Tibial artery (tissue), 4 donors: ENCODE results near the gene RREB1.

Source experiments
- DNase-seq, 2 donors: peaks; one replicate each; pipeline ENCODE4 v3.0.0-alpha.2; 2019
- H3K27ac ChIP-seq, 2 donors: fragments of 200-600 bp; sonication (generic) in 1 of 2; 1 replicate in 1 of 2; 2 replicates in 1 of 2; pipeline ENCODE4 v1.5.1; 2018 to 2019; ENCODE audit warnings: mild to moderate bottlenecking in 1 of 2
- H3K27me3 ChIP-seq, 2 donors: fragments of 200-600 bp; sonication (generic) in 1 of 2; one replicate each; pipeline versions ENCODE4 v1.5.1 to v1.6.0; 2016 to 2019
- H3K36me3 ChIP-seq, 3 donors: fragments of 200-600 bp; sonication (generic) in 2 of 3; one replicate each; pipeline ENCODE4 v1.5.1; 2016 to 2019; ENCODE audit warnings: mild to moderate bottlenecking in 2 of 3
- H3K4me1 ChIP-seq, 4 donors: fragments of 200-600 bp; sonication (generic) in 2 of 4; 1 replicate in 3 of 4; 2 replicates in 1 of 4; pipeline ENCODE4 v1.5.1; 2016 to 2019
- H3K4me3 ChIP-seq, 2 donors: fragments of 200-600 bp; sonication (generic) in 1 of 2; 1 replicate in 1 of 2; 2 replicates in 1 of 2; pipeline ENCODE4 v1.5.1; 2018 to 2019; ENCODE audit warnings: mild to moderate bottlenecking in 2 of 2
- H3K9me3 ChIP-seq, 3 donors: fragments of 200-600 bp; sonication (generic) in 1 of 3; one replicate each; pipeline ENCODE4 v1.5.1; 2016 to 2019
- intact Hi-C: fragments of 100-400 bp; cut with DNase I; formaldehyde crosslinking; loops from one replicate; pipeline ENCODE4 v1.15.0; 2023; ENCODE audit warnings: low total_unique reads
- TF ChIP-seq, protein P1 (sequence below), 2 experiments: fragments of 200-600 bp in 1 of 2; fragments of 450-650 bp in 1 of 2; IDR thresholded peaks; one replicate each; pipeline ENCODE4 v1.5.1; 2017 to 2019; ENCODE audit warnings: antibody characterized with exemption in 2 of 2, mild to moderate bottlenecking in 1 of 2, moderate library complexity in 1 of 2

RREB1 gene

DNA sequence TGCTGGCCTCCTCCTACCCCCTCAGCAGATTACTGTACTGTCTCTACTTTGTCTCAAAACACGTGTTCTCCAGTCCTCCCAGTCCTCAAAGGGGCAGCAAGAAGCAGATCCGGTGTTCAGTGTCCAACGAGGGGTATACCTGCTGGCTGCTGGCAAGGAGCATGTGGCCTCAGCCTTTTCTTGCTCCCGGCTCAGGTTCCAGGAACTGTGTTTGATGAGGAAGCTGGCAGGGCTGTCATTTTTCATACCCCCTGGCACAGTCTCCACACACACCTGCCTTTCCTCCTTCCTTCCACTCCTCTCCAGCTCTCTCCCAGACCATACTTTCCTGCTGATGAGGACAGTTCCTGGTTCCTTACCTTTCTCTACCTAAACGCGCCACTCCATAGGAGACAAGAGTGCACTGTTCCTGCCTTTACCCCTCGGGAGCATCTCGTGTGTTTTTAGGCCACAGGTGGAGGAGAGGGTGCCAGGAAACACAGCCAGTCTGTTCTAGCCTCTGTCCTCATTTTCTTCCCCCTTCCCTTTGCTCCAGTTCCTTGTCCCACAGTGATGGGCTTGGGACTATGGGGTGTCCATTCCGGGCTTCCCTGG, 128.0 kb downstream of the RREB1 start:
- no peaks in the 10 kb centered on the region for H3K27me3 ChIP-seq
- peaks cover 0 to 24% (median 0%) of the 10 kb centered on the region in 4 donors for H3K4me1 ChIP-seq
- TF ChIP-seq, protein P1, sequence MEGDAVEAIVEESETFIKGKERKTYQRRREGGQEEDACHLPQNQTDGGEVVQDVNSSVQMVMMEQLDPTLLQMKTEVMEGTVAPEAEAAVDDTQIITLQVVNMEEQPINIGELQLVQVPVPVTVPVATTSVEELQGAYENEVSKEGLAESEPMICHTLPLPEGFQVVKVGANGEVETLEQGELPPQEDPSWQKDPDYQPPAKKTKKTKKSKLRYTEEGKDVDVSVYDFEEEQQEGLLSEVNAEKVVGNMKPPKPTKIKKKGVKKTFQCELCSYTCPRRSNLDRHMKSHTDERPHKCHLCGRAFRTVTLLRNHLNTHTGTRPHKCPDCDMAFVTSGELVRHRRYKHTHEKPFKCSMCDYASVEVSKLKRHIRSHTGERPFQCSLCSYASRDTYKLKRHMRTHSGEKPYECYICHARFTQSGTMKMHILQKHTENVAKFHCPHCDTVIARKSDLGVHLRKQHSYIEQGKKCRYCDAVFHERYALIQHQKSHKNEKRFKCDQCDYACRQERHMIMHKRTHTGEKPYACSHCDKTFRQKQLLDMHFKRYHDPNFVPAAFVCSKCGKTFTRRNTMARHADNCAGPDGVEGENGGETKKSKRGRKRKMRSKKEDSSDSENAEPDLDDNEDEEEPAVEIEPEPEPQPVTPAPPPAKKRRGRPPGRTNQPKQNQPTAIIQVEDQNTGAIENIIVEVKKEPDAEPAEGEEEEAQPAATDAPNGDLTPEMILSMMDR (IDR thresholded peaks at IDR 0.05) = no peak
- DNase-seq = no peak
- H3K36me3 ChIP-seq = peaks cover 21 to 58% (median 38%) of the 10 kb centered on the region in 3 donors
- no peak overlapping the region for H3K4me3 ChIP-seq
- no peaks in the 10 kb centered on the region for H3K9me3 ChIP-seq
- H3K27ac ChIP-seq = no peak overlapping the region
- intact Hi-C loops = loop anchor here (5.0 to 10.0 kb wide), 2 partner anchors 121 to 559 kb away; no protein-coding TSS in a partner anchor

DNA sequence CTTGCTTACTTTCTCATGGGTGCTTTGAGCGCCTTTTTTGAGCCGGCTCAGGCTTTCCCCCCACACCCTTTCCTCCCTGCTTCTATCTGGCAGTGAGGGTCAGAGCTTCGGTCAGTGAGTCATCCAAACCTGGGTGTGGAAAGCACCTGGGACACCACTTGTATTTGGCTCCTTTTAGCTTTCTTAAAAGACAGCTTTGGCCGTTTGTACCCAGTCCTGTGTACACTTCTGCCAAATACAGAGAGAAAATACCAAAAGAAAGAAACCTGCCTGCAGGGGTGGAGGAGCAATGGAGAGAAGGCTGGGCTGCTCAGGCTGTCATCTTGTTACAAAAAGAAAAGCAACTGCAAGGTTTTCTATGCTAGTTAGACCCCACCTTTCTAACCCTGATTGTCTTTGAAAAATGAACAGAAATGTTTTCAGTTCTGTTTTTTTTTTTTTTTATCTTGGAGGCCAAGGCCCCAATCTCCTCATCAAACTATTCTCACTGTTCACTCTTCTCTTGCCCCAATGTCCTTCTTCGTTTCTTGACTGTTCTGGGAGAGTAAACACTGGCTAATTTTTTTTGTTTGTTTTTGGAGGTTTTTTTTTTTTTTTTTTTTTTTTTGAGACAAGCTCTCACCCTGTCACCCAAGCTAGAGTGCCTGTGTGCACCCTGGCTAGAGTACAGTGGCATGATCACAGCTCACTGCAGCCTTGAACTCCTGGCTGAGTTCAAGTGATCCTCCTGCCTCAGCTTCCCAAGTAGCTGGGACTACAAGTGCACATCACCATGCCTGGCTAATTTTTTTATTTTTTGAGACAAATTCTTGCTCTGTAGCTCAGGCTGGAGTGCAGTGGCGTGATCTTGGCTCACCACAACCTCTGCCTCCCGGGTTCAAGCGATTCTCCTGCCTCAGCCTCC, 128.8 kb downstream of the RREB1 start:
- Histone ChIP-seq H3K9me3 (no peaks in the 10 kb centered on the region), H3K27ac (no peak overlapping the region), H3K4me1 (peaks cover 0 to 24% (median 0%) of the 10 kb centered on the region in 4 donors), H3K36me3 (peaks cover 13 to 58% (median 34%) of the 10 kb centered on the region in 3 donors), H3K4me3 (no peak overlapping the region), H3K27me3 (no peaks in the 10 kb centered on the region)
- TF ChIP-seq, protein P1 (IDR thresholded peaks at IDR 0.05) = no peak
- DNase-seq = no peak
- intact Hi-C loops = loop anchor here (5.0 to 10.0 kb wide), 2 partner anchors 122 to 559 kb away; no protein-coding TSS in a partner anchor

DNA sequence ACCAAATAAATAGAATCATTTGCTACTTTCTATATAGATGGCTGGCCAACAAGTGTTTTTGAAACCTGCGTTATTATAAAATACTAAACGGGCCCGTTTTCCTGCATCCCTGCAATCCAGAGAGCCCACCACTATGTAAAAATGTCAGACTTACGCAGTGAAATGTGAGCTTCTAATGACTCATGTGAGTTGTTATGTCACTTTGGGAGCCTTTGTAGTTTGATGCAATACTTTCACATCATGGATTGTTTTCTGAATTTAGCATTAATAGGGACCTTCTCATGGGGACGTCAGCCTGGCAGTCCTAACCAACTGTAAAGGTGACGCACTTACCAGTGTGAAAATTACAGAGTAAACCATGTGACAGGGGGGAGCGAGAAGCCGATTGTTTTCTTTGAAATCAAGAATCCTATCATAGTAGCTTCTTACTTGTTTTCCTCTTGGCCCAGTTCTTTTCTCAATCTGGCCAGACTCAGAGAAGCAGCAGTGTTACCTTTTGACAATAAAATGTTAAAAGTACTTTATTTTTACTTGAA, 130.0 kb downstream of the RREB1 start:
- H3K27me3 ChIP-seq = no peaks in the 10 kb centered on the region
- H3K4me3 ChIP-seq = no peak overlapping the region
- peaks cover 0 to 26% (median 0%) of the 10 kb centered on the region in 4 donors for H3K4me1 ChIP-seq
- no peaks in the 10 kb centered on the region for H3K9me3 ChIP-seq
- DNase-seq = no peak
- intact Hi-C loops = loop anchor here (5.0 to 10.0 kb wide), 2 partner anchors 123 to 560 kb away; no protein-coding TSS in a partner anchor
- no peak overlapping the region for H3K27ac ChIP-seq
- peaks cover 8 to 52% (median 27%) of the 10 kb centered on the region in 3 donors for H3K36me3 ChIP-seq
- TF ChIP-seq, protein P1 (IDR thresholded peaks at IDR 0.05) = no peak

- peaks cover 0 to 34% (median 0%) of the 10 kb centered on the region in 4 donors for H3K4me1 ChIP-seq
- H3K4me3 ChIP-seq = no peak overlapping the region
- no peaks in the 10 kb centered on the region for H3K27me3 ChIP-seq
- TF ChIP-seq, protein P1 (IDR thresholded peaks at IDR 0.05) = no peak
- intact Hi-C loops = loop anchor here (5.0 to 10.0 kb wide), 2 partner anchors 124 to 561 kb away; no protein-coding TSS in a partner anchor
- no peak for DNase-seq
- peaks cover 7 to 50% (median 27%) of the 10 kb centered on the region in 3 donors for H3K36me3 ChIP-seq
- no peak overlapping the region for H3K27ac ChIP-seq
- H3K9me3 ChIP-seq = no peaks in the 10 kb centered on the region
These were observed 130.8 kb downstream of the RREB1 start for GRCh38 chr6:7238526-7238899.

DNA sequence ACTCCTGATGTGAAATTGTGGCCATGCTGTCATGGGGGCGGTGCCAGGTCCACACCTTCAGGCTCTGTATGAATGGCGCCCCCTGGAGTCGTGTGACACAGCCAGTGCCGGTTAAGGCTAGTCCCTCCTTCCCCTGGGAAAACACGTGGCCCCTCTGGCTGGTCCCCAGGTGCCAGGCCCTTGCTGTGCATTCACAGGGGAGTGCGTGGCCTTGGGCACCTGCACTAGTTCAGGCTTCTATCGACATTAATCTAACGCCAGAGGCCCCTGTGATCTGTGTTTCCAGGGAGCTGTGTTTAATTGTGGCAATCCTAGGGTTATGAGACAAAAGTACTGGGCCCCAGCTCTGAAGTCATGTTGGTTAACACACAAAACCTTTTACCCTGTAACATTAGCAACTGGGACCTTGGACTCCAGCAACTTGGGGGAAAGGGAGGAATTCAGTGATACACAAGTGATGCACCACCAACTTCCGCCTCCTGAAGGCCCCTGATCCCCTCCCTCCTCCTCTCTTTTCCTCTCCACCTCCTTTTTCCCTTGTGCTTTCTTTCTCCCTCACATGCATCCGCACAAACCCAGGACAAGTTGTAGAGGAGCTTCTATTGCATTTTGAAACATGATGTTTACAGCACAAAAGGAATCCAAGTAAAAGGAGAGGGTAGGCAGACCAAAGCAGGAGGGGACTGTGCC, 131.3 kb downstream of the RREB1 start:
- TF ChIP-seq, protein P1 (IDR thresholded peaks at IDR 0.05) = peak; percentile 55 to 61
- H3K27ac ChIP-seq = no peak overlapping the region
- peak; percentile 84 to 90 for DNase-seq
- H3K27me3 ChIP-seq = no peaks in the 10 kb centered on the region
- intact Hi-C loops = loop anchor here (5.0 to 10.0 kb wide), 2 partner anchors 124 to 562 kb away; no protein-coding TSS in a partner anchor
- no peaks in the 10 kb centered on the region for H3K9me3 ChIP-seq
- H3K4me3 ChIP-seq = no peak overlapping the region
- H3K36me3 ChIP-seq = peaks cover 2 to 45% (median 24%) of the 10 kb centered on the region in 3 donors
- H3K4me1 ChIP-seq = peaks cover 0 to 34% (median 0%) of the 10 kb centered on the region in 4 donors
